ENCODE measurements around the gene ARL2.

The ARL2 gene

DNA sequence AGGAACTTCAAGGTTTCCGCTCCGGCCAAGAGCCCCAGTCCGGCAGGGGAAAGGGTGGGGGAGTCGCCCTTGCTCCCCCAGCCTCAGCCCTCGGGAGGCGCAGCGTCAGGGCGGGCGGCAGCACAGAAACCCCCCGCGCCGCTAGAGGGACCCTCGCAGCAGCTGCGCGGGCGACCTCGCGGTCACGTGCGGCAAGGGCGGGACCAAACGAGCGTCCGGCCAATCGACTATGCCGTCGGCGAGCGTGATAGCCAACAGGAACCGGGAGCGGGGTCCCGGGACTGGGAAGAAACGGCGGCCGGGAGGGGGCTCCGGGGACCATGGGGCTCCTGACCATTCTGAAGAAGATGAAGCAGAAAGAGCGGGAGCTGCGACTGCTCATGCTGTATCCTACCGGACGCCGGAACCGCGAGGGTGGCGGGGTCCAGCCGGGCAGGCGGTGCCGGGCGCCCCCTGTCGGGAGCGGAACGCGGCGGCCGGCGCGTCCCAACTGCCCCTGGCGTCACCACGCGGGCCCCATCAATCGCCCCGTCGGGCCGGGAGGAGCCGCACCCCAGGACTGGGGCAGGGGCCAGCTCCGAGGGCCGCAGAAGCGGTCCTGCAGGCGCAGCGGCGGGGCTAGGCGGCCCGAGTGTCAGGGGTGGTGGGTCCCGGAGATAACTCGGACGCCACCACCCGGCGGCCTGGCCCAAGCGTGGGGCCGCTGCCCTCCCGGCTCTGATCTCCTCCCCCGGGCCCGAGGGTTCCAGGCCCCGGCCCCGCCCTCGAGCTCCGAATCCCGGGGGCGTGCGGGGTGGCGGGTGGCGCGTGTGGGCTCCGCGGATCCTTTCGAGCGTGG lies at the start of gene ARL2:
Gene ARL2 (plus strand): TSS at position 273 of the 838 bp plus-strand sequence. CDS start 48 bp downstream, at position 321.
- no peak for DNase-seq (ENCODE audit: low read depth)
- TF ChIP-seq CTCF (conservative IDR thresholded peaks at IDR 0.05; ENCODE audit: low read depth, low read length) = peak; percentile 65
- peak within 1 kb of the TSS; percentile 80 for H3K4me3 ChIP-seq (ENCODE audit: low read length)

- no peak for DNase-seq (ENCODE audit: low read depth)
- TF ChIP-seq CTCF (conservative IDR thresholded peaks at IDR 0.05; ENCODE audit: low read depth, low read length) = no peak
- no peak overlapping the region for H3K4me3 ChIP-seq (ENCODE audit: low read length)
Measured at GRCh38 chr11:64967375-64967774, 46.6 kb upstream of the ARL2 start.

DNA sequence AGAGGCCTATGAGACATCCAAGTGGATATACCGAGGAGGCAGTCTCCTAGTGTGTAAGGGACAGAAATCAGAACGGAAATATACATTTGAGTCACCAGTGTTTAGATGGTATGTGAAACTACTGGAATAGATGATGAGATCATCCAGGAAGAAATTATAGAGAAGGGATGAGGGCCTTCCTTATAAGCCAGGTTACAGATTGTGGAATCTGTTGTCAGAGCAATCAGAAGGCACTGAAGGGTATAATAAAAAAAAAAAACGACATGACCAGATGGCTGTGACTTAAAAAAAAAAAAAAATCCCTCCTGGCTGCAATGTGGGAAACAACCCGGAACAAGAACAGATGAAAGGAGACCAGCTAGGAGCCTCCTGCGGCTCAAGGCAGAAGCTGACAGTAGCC lies 44.8 kb upstream of the ARL2 start:
- DNase-seq (ENCODE audit: low read depth) = no peak
- no peak overlapping the region for H3K4me3 ChIP-seq (ENCODE audit: low read length)
- no peak for TF ChIP-seq CTCF (conservative IDR thresholded peaks at IDR 0.05; ENCODE audit: low read depth, low read length)

- no peak for DNase-seq (ENCODE audit: low read depth)
- no peak for TF ChIP-seq CTCF (conservative IDR thresholded peaks at IDR 0.05; ENCODE audit: low read depth, low read length)
- no peak overlapping the region for H3K4me3 ChIP-seq (ENCODE audit: low read length)
Measured at GRCh38 chr11:64970731-64971151, 43.2 kb upstream of the ARL2 start.

DNA sequence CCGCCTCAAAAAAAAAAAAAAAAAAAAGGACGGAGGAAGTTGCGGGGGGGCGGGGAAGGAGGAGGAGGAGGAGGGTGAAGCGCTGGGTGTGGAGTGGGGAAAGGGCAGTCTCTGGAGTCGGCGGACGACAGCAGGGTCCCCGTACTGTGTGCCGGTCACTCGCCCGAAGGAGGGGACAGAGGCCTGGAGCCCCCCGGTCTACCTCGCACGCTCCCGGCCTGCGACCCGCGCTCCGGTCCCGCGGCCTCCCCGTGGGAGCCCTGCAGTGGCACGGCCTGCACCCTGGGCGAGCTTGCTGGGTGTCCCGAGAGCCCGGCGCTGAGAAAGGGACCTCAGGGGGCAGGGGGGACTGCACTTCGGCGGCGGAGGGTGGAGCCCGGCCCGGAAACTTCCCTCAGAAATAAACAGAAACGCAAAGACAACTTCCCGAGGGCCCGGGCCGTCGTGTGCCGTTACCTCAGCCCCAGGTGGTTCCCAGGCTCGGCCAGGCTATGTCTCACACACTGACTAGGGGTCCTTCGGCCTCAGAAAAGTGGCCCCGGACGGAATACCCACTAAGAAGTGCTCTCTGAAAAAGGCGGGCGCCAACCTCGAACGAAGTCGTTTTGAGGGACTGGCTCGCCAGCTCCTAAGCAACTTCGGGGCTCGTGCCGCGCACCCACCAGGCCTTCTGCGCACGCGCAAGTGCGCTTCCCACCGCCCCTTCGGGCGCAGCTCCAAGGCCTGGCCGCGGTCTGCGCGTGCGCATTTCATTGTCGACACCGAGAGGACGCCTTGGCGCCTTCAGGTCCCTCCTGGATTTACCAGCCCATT lies 42.3 kb upstream of the ARL2 start, which contains the start of gene MAJIN:
Gene MAJIN (minus strand): TSS at position 688 of the 813 bp plus-strand sequence. CDS start 12,703 bp downstream, outside the sequence.
- DNase-seq (ENCODE audit: low read depth) = no peak
- TF ChIP-seq CTCF (conservative IDR thresholded peaks at IDR 0.05; ENCODE audit: low read depth, low read length) = no peak
- peak within 1 kb of the TSS; percentile 23 for H3K4me3 ChIP-seq (ENCODE audit: low read length)

- no peak for DNase-seq (ENCODE audit: low read depth)
- TF ChIP-seq CTCF (conservative IDR thresholded peaks at IDR 0.05; ENCODE audit: low read depth, low read length) = no peak
- H3K4me3 ChIP-seq (ENCODE audit: low read length) = no peak overlapping the region
Measured at GRCh38 chr11:64974124-64974523, 39.8 kb upstream of the ARL2 start.
